ENCODE measurements around the gene CHD1. TPM values are rescaled to one million over a fixed set of nuclear protein-coding genes. Genes with fewer than 3 reads are reported as not detected.

The CHD1 gene
- total RNA-seq, 2 donors from 2014 or later: 29.7 to 40.0 TPM

DNA sequence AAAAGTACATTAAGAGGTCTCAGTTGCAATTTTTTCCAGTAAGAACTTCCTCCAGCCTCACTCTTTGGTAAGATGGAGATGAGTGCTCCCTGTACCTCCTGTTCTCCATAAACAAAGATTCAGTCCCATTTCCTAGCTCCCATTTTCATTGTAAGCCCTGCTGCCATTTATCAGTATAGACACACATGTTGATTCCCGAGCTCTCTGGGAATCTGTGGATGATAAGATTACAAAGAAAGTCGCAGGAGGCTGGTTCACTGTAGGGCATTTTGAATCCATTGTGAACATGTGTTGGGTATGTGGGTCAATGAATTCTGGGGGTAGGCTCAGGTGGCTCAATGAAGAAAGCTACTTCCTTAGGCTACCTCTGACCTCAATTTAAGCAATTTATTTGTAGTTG, 118.6 kb downstream of the CHD1 start:
- H3K36me3 ChIP-seq (replicated peaks in 1 of 2; ENCODE audit: insufficient read depth in 1 of 2, low read depth in 2 of 2): no peaks in the 10 kb centered on the region
- no peaks in the 10 kb centered on the region for H3K4me1 ChIP-seq
- TF ChIP-seq, protein P1, sequence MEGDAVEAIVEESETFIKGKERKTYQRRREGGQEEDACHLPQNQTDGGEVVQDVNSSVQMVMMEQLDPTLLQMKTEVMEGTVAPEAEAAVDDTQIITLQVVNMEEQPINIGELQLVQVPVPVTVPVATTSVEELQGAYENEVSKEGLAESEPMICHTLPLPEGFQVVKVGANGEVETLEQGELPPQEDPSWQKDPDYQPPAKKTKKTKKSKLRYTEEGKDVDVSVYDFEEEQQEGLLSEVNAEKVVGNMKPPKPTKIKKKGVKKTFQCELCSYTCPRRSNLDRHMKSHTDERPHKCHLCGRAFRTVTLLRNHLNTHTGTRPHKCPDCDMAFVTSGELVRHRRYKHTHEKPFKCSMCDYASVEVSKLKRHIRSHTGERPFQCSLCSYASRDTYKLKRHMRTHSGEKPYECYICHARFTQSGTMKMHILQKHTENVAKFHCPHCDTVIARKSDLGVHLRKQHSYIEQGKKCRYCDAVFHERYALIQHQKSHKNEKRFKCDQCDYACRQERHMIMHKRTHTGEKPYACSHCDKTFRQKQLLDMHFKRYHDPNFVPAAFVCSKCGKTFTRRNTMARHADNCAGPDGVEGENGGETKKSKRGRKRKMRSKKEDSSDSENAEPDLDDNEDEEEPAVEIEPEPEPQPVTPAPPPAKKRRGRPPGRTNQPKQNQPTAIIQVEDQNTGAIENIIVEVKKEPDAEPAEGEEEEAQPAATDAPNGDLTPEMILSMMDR (IDR thresholded peaks at IDR 0.05): no peak
- no peak for TF ChIP-seq POLR2A (IDR thresholded peaks at IDR 0.05)
- ATAC-seq: no peak
- no peak overlapping the region for H3K4me3 ChIP-seq
- intact Hi-C loops (cut with DNase I): no loop called here
- WGBS, 2 donors: 6 to 15% methylated on average over 2 of the region's 2 CpGs
- no peak for DNase-seq
- H3K27me3 ChIP-seq: no peaks in the 10 kb centered on the region
- peaks cover 0 to 9% (median 0%) of the 10 kb centered on the region in 3 donors for H3K9me3 ChIP-seq
- no peak overlapping the region for H3K27ac ChIP-seq

DNA sequence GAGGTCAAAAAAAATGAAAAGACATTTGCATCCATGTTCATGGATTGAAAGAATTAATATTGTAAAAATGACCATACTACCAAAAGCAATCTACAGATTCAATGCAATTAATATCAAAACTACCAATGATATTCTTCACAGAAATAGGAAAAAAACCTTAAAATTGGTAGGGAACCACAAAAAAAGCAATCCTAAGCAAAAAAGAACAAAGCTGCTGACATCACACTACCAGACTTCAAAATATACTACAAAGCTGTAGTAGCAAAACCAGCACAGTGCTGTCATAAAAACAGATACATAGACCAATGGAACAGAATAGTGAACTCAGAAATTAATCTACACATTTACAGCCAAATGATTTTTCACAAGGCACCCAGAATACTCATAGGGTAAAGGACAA, 121.0 kb downstream of the CHD1 start:
- TF ChIP-seq, protein P1 (IDR thresholded peaks at IDR 0.05): no peak
- no peak for TF ChIP-seq POLR2A (IDR thresholded peaks at IDR 0.05)
- H3K27ac ChIP-seq: no peak overlapping the region
- DNase-seq (no peak), ATAC-seq (no peak)
- no peak overlapping the region for H3K4me3 ChIP-seq
- no peaks in the 10 kb centered on the region for H3K27me3 ChIP-seq
- no peaks in the 10 kb centered on the region for H3K4me1 ChIP-seq
- intact Hi-C loops (cut with DNase I): no loop called here
- H3K36me3 ChIP-seq (replicated peaks in 1 of 2; ENCODE audit: insufficient read depth in 1 of 2, low read depth in 2 of 2): no peaks in the 10 kb centered on the region
- peaks cover 0 to 9% (median 0%) of the 10 kb centered on the region in 3 donors for H3K9me3 ChIP-seq

DNA sequence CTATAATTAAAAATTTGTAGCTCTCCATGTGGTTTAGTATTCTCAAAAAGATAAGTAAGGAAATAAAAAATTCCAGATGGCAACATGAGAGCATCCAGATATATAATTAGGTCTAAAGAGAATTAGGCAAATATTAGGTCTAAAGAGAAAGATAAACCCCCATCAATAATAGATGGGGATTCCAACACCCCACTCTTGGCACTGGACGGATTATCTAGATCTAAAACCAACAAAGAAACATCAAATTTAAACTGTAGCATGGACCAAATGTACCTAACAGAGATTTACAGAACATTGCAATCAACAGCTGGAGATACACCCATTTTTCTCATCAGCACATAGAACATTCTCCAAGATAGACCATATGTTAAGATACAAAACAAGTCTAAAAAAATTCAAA, 123.7 kb downstream of the CHD1 start:
- Histone ChIP-seq H3K4me3 (no peak overlapping the region), H3K27ac (no peak overlapping the region), H3K9me3 (peaks cover 0 to 9% (median 0%) of the 10 kb centered on the region in 3 donors), H3K4me1 (no peaks in the 10 kb centered on the region), H3K36me3 (replicated peaks in 1 of 2; ENCODE audit: insufficient read depth in 1 of 2, low read depth in 2 of 2) (no peaks in the 10 kb centered on the region), H3K27me3 (no peaks in the 10 kb centered on the region)
- no peak for DNase-seq
- intact Hi-C loops (cut with DNase I): no loop called here
- WGBS, 2 donors: 0% methylated on average over 1 of the region's 1 CpG
- ATAC-seq: no peak
- no peak for TF ChIP-seq POLR2A (IDR thresholded peaks at IDR 0.05)
- TF ChIP-seq, protein P1 (IDR thresholded peaks at IDR 0.05): no peak

DNA sequence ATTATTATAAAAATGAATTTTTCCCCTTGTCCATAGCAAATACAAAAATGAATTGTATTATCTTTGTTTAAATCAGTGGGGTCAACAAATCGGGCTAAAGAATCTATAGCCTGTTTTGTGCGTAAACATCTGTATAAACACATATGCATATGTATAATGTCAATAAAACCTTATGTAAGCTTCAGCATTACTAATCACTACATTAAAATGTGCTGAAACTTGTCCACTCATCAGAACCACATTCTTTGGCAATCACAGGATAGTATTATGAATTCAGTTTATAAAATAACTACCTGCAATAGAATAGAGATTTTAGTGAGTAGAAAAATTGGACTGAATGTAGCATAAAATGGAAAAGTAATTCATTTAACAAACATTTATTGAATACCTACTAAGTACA, 124.7 kb downstream of the CHD1 start:
- peaks cover 0 to 9% (median 0%) of the 10 kb centered on the region in 3 donors for H3K9me3 ChIP-seq
- no peak for ATAC-seq
- H3K4me3 ChIP-seq: no peak overlapping the region
- H3K4me1 ChIP-seq: no peaks in the 10 kb centered on the region
- TF ChIP-seq, protein P1 (IDR thresholded peaks at IDR 0.05): no peak
- no peak for TF ChIP-seq POLR2A (IDR thresholded peaks at IDR 0.05)
- WGBS, 2 donors: 76 to 81% methylated on average over 2 of the region's 2 CpGs
- peak overlapping the region in 1 of 4 donors; percentile 30 for H3K27ac ChIP-seq
- H3K36me3 ChIP-seq (replicated peaks in 1 of 2; ENCODE audit: insufficient read depth in 1 of 2, low read depth in 2 of 2): no peaks in the 10 kb centered on the region
- no peak for DNase-seq
- no peaks in the 10 kb centered on the region for H3K27me3 ChIP-seq
- intact Hi-C loops (cut with DNase I): no loop called here

Small RNA genes lying within 50 kb of the gene (small RNA-seq; reads per million reads assigned to genes)
- gene RF00019 (not detected), gene RNU6-402P (not detected)

Other genes with a start within 250 kb of the CHD1 start
- gene RGMB, start 155.3 kb downstream of the CHD1 start, total RNA-seq: 10 to 100 TPM; 21.0 to 21.8 TPM

Measured in body of pancreas (tissue), 4 donors.